RWPE2 (cell line): ENCODE data around the gene TTC13.

Experiments
- ATAC-seq: fragments of 200-7000 bp; cut with Tn5 transposase; 3 replicates; pipeline ENCODE4 v1.9.1; 2021; ENCODE audit warnings: low read depth
- DNase-seq: peaks from one replicate; pipeline ENCODE4 v3.0.0-alpha.2; 2020; ENCODE audit warnings: low spot score
- H3K27ac ChIP-seq: fragments of 450-650 bp; 2 replicates; pipeline ENCODE4 v1.5.1; 2017; ENCODE audit warnings: mild to moderate bottlenecking; ENCODE audit not compliant: poor library complexity, severe bottlenecking
- H3K27me3 ChIP-seq: fragments of 250-450 bp; sonication (Bioruptor Pico); 2 replicates; pipeline ENCODE4 v1.5.1; 2021; ENCODE audit warnings: mild to moderate bottlenecking, moderate library complexity; ENCODE audit not compliant: insufficient read depth, poor library complexity, severe bottlenecking
- H3K36me3 ChIP-seq: fragments of 250-450 bp; sonication (Bioruptor Pico); 2 replicates; pipeline ENCODE4 v1.5.1; 2020; ENCODE audit warnings: low read depth, mild to moderate bottlenecking, moderate library complexity
- H3K4me1 ChIP-seq: fragments of 250-450 bp; sonication (Bioruptor Pico); 2 replicates; pipeline ENCODE4 v1.5.1; 2021; ENCODE audit warnings: mild to moderate bottlenecking, moderate library complexity; ENCODE audit not compliant: insufficient read depth, poor library complexity, severe bottlenecking
- H3K4me3 ChIP-seq: fragments of 250-450 bp; sonication (Bioruptor Pico); 2 replicates; pipeline ENCODE4 v1.5.1; 2021; ENCODE audit warnings: mild to moderate bottlenecking, moderate library complexity; ENCODE audit not compliant: severe bottlenecking
- H3K9me3 ChIP-seq: fragments of 250-450 bp; sonication (Bioruptor Pico); 2 replicates; pipeline ENCODE4 v1.5.1; 2021; ENCODE audit warnings: mild to moderate bottlenecking, moderate library complexity; ENCODE audit not compliant: severe bottlenecking
- CTCF ChIP-seq: fragments of 450-650 bp; IDR thresholded peaks from one replicate; pipeline ENCODE4 v1.5.1; 2017; ENCODE audit warnings: mild to moderate bottlenecking, moderate library complexity; ENCODE audit not compliant: poor library complexity, severe bottlenecking

Gene TTC13

GRCh38 chr1:230935852-230936251, 42.8 kb downstream of the TTC13 start:
- Histone ChIP-seq H3K9me3 (no peaks in the 10 kb centered on the region), H3K36me3 (no peaks in the 10 kb centered on the region), H3K27ac (no peak overlapping the region), H3K27me3 (no peaks in the 10 kb centered on the region), H3K4me3 (no peak overlapping the region), H3K4me1 (no peaks in the 10 kb centered on the region)
- ATAC-seq (no peak), DNase-seq (no peak)
- no peak for TF ChIP-seq CTCF

- Histone ChIP-seq H3K36me3 (peaks cover 13% of the 10 kb centered on the region), H3K4me1 (no peaks in the 10 kb centered on the region), H3K9me3 (no peaks in the 10 kb centered on the region), H3K27me3 (no peaks in the 10 kb centered on the region), H3K4me3 (no peak overlapping the region), H3K27ac (no peak overlapping the region)
- ATAC-seq = no peak
- no peak for TF ChIP-seq CTCF
- DNase-seq = no peak
Observed at GRCh38 chr1:230930986-230931385, 47.7 kb downstream of the TTC13 start.

GRCh38 chr1:230926182-230926581, 52.5 kb downstream of the TTC13 start:
- TF ChIP-seq CTCF = no peak
- H3K9me3 ChIP-seq = no peaks in the 10 kb centered on the region
- no peak overlapping the region for H3K4me3 ChIP-seq
- no peak for ATAC-seq
- H3K27me3 ChIP-seq = no peaks in the 10 kb centered on the region
- no peak for DNase-seq
- H3K27ac ChIP-seq = no peak overlapping the region
- peaks cover 18% of the 10 kb centered on the region for H3K36me3 ChIP-seq
- H3K4me1 ChIP-seq = no peaks in the 10 kb centered on the region

- ATAC-seq (no peak), DNase-seq (no peak)
- peaks cover 18% of the 10 kb centered on the region for H3K36me3 ChIP-seq
- no peak overlapping the region for H3K27ac ChIP-seq
- no peaks in the 10 kb centered on the region for H3K4me1 ChIP-seq
- no peaks in the 10 kb centered on the region for H3K27me3 ChIP-seq
- no peaks in the 10 kb centered on the region for H3K9me3 ChIP-seq
- no peak overlapping the region for H3K4me3 ChIP-seq
- TF ChIP-seq CTCF = no peak
Observed at GRCh38 chr1:230925608-230926007, 53.1 kb downstream of the TTC13 start.

- Histone ChIP-seq H3K9me3 (no peaks in the 10 kb centered on the region), H3K27ac (no peak overlapping the region), H3K36me3 (peaks cover 16% of the 10 kb centered on the region), H3K27me3 (no peaks in the 10 kb centered on the region), H3K4me3 (no peak overlapping the region), H3K4me1 (no peaks in the 10 kb centered on the region)
- DNase-seq (no peak), ATAC-seq (no peak)
- no peak for TF ChIP-seq CTCF
Observed at GRCh38 chr1:230923176-230923575, 55.5 kb downstream of the TTC13 start.
